WTC11 (cell line): ENCODE data around the gene CDC42EP4. TPM values are rescaled to one million over a fixed set of nuclear protein-coding genes. Genes with fewer than 3 reads are reported as not detected.

Experiments used
- ATAC-seq: fragments of 200-7000 bp; cut with Tn5 transposase; 2 replicates; pipeline ENCODE4 v1.10.0; 2021; ENCODE audit warnings: mild to moderate bottlenecking, moderate library complexity
- CTCF ChIA-PET: fragments of 300-600 bp; sonication (Branson Sonifier 250); formaldehyde crosslinking; loops from one replicate; lab custom pipeline; 2021; ENCODE audit warnings: antibody characterized with exemption; lab: Charles Lee
- POLR2A ChIA-PET: fragments of 350-600 bp; sonication (Branson Sonifier 250); formaldehyde crosslinking; loops from one replicate; lab custom pipeline; 2021; ENCODE audit warnings: antibody characterized with exemption; lab: Charles Lee
- DNase-seq: peaks from one replicate; pipeline ENCODE4 v3.0.0; 2021; ENCODE audit warnings: low spot score
- H3K27ac Mint-ChIP-seq: 2 replicates; pipeline ENCODE4 v1.8.0; 2021; ENCODE audit warnings: mixed read lengths
- H3K27me3 Mint-ChIP-seq: 2 replicates; pipeline ENCODE4 v1.8.0; 2021; ENCODE audit warnings: low read depth, mild to moderate bottlenecking, moderate library complexity, mixed read lengths
- H3K36me3 Mint-ChIP-seq: 2 replicates; pipeline ENCODE4 v1.8.0; 2021; ENCODE audit warnings: mixed read lengths
- H3K4me1 Mint-ChIP-seq: 2 replicates; pipeline ENCODE4 v1.8.0; 2022; ENCODE audit warnings: mixed read lengths
- H3K4me3 Mint-ChIP-seq: 2 replicates; pipeline ENCODE4 v1.8.0; 2021; ENCODE audit warnings: mild to moderate bottlenecking, moderate library complexity, mixed read lengths
- H3K9me3 Mint-ChIP-seq: 2 replicates; pipeline ENCODE4 v1.8.0; 2021; ENCODE audit warnings: mixed read lengths
- ATF2 ChIP-seq: sonication (generic); formaldehyde crosslinking; IDR thresholded peaks from 2 replicates; pipeline ENCODE4 v1.8.1; 2022; ENCODE audit warnings: low read depth, missing genetic modification reagents, borderline replicate concordance
- ATF3 ChIP-seq: sonication (generic); formaldehyde crosslinking; conservative IDR thresholded peaks from 2 replicates; pipeline ENCODE4 v1.8.1; 2022; ENCODE audit warnings: mild to moderate bottlenecking, missing genetic modification reagents
- CREM ChIP-seq: sonication (generic); formaldehyde crosslinking; IDR thresholded peaks from 2 replicates; pipeline ENCODE4 v1.8.1; 2022; ENCODE audit warnings: mild to moderate bottlenecking, missing genetic modification reagents, moderate library complexity
- E2F1 ChIP-seq: sonication (generic); formaldehyde crosslinking; IDR thresholded peaks from 2 replicates; pipeline ENCODE4 v1.8.0; 2022; ENCODE audit warnings: mild to moderate bottlenecking, missing genetic modification reagents
- ELF4 ChIP-seq: sonication (generic); formaldehyde crosslinking; IDR thresholded peaks from 2 replicates; pipeline ENCODE4 v1.8.1; 2022; ENCODE audit warnings: low read depth, mild to moderate bottlenecking, moderate library complexity, missing genetic modification reagents
- EMX1 ChIP-seq: fragments of 250-450 bp; sonication (Bioruptor Pico); IDR thresholded peaks from 2 replicates; pipeline ENCODE4 v1.8.0; 2021; ENCODE audit warnings: mild to moderate bottlenecking
- ERG ChIP-seq: fragments of 250-450 bp; sonication (Bioruptor Pico); IDR thresholded peaks from 2 replicates; pipeline ENCODE4 v1.8.0; 2021; ENCODE audit warnings: mild to moderate bottlenecking
- FOXK1 ChIP-seq: sonication (generic); formaldehyde crosslinking; IDR thresholded peaks from 2 replicates; pipeline ENCODE4 v1.8.0; 2022; ENCODE audit warnings: mild to moderate bottlenecking, moderate library complexity, missing genetic modification reagents
- GABPB1 ChIP-seq: sonication (generic); formaldehyde crosslinking; IDR thresholded peaks from 2 replicates; pipeline ENCODE4 v1.8.1; 2023; ENCODE audit warnings: mild to moderate bottlenecking, missing genetic modification reagents
- GTF2I ChIP-seq: fragments of 250-450 bp; sonication (Bioruptor Pico); conservative IDR thresholded peaks from 2 replicates; pipeline ENCODE4 v1.4.0; 2021; ENCODE audit warnings: mild to moderate bottlenecking
- HMGA2 ChIP-seq: fragments of 250-450 bp; sonication (Bioruptor Pico); IDR thresholded peaks from 2 replicates; pipeline ENCODE4 v1.4.0; 2021; ENCODE audit warnings: mild to moderate bottlenecking, moderate library complexity
- HMGXB4 ChIP-seq: sonication (generic); formaldehyde crosslinking; IDR thresholded peaks from 2 replicates; pipeline ENCODE4 v1.8.1; 2023; ENCODE audit warnings: mild to moderate bottlenecking, moderate library complexity, missing genetic modification reagents
- IRF2 ChIP-seq: sonication (generic); formaldehyde crosslinking; IDR thresholded peaks from 2 replicates; pipeline ENCODE4 v1.8.0; 2022; ENCODE audit warnings: low read depth, missing genetic modification reagents, borderline replicate concordance
- NR3C1 ChIP-seq: sonication (generic); formaldehyde crosslinking; conservative IDR thresholded peaks from 2 replicates; pipeline ENCODE4 v1.8.1; 2023; ENCODE audit warnings: low read depth, mild to moderate bottlenecking, missing genetic modification reagents
- OVOL2 ChIP-seq: fragments of 250-450 bp; sonication (Bioruptor Pico); IDR thresholded peaks from 2 replicates; pipeline ENCODE4 v1.9.0; 2021; ENCODE audit warnings: mild to moderate bottlenecking, borderline replicate concordance
- PRRX2 ChIP-seq: fragments of 250-450 bp; sonication (Bioruptor Pico); IDR thresholded peaks from 2 replicates; pipeline ENCODE4 v1.8.0; 2021; ENCODE audit warnings: mild to moderate bottlenecking
- SMAD4 ChIP-seq: sonication (generic); formaldehyde crosslinking; IDR thresholded peaks from 2 replicates; pipeline ENCODE4 v1.8.0; 2022; ENCODE audit warnings: mild to moderate bottlenecking, missing genetic modification reagents
- SP1 ChIP-seq: sonication (generic); formaldehyde crosslinking; conservative IDR thresholded peaks from 2 replicates; pipeline ENCODE4 v1.8.1; 2022; ENCODE audit warnings: missing genetic modification reagents
- TEAD1 ChIP-seq: sonication (generic); formaldehyde crosslinking; IDR thresholded peaks from 2 replicates; pipeline ENCODE4 v1.8.0; 2022; ENCODE audit warnings: mild to moderate bottlenecking, missing genetic modification reagents
- TP53 ChIP-seq: sonication (generic); formaldehyde crosslinking; IDR thresholded peaks from 2 replicates; pipeline ENCODE4 v1.8.1; 2023; ENCODE audit warnings: mild to moderate bottlenecking, missing genetic modification reagents
- ZNF396 ChIP-seq: fragments of 250-450 bp; sonication (Bioruptor Pico); IDR thresholded peaks from 2 replicates; pipeline ENCODE4 v1.8.0; 2021; ENCODE audit warnings: mild to moderate bottlenecking, moderate library complexity, borderline replicate concordance
- ZNF423 ChIP-seq: fragments of 250-450 bp; sonication (Bioruptor Pico); IDR thresholded peaks from 2 replicates; pipeline ENCODE4 v2.1.2; 2022; ENCODE audit warnings: mild to moderate bottlenecking, moderate library complexity
- ZNF532 ChIP-seq: fragments of 250-450 bp; sonication (Bioruptor Pico); IDR thresholded peaks from 2 replicates; pipeline ENCODE4 v1.9.0; 2021; ENCODE audit warnings: mild to moderate bottlenecking, borderline replicate concordance
- ZNF671 ChIP-seq: fragments of 250-450 bp; sonication (Bioruptor Pico); IDR thresholded peaks from 2 replicates; pipeline ENCODE4 v1.8.0; 2021; ENCODE audit warnings: mild to moderate bottlenecking
- total RNA-seq: library from RNA; stranded (reverse); gene quantifications from 3 replicates; pipeline ENCODE4 v1.2.3, GENCODE V29; 2021

Gene CDC42EP4
- total RNA-seq, 1 experiment from 2014 or later, result 18.8 TPM

GRCh38 chr17:73301369-73301768 is 10.4 kb downstream of the CDC42EP4 start:
- TF ChIP-seq HMGXB4 (CRISPR knock-in tag) (no peak), PRRX2 (CRISPR knock-in tag) (no peak), ELF4 (CRISPR knock-in tag) (no peak), OVOL2 (no peak), CREM (CRISPR knock-in tag) (no peak), E2F1 (no peak), TP53 (CRISPR knock-in tag) (no peak), GABPB1 (CRISPR knock-in tag) (no peak), HMGA2 (no peak), EMX1 (CRISPR knock-in tag) (no peak), FOXK1 (no peak), ZNF396 (CRISPR knock-in tag) (no peak)
- ChIA-PET CTCF (interaction anchor here (0.9 to 1.9 kb wide), 4 partner anchors 9 to 214 kb away, joined by 3 to 14 read pairs (median 4); partner anchors contain the start of gene CDC42EP4), POLR2A (no interaction called here)
- Mint-ChIP-seq H3K27me3 (no peaks in the 10 kb centered on the region), H3K4me3 (no peak overlapping the region), H3K9me3 (no peaks in the 10 kb centered on the region), H3K27ac (no peak overlapping the region), H3K36me3 (peaks cover 3% of the 10 kb centered on the region; the same call in 1 of the 2 replicates), H3K4me1 (peaks cover 34% of the 10 kb centered on the region)
- ATAC-seq (no peak), DNase-seq (no peak)

- H3K36me3 Mint-ChIP-seq, result peaks cover 3% of the 10 kb centered on the region; the same call in 1 of the 2 replicates
- H3K9me3 Mint-ChIP-seq, result no peaks in the 10 kb centered on the region
- no peak overlapping the region for H3K4me3 Mint-ChIP-seq
- DNase-seq (no peak), ATAC-seq (no peak)
- H3K27ac Mint-ChIP-seq, result no peak overlapping the region
- no peaks in the 10 kb centered on the region for H3K27me3 Mint-ChIP-seq
- peaks cover 27% of the 10 kb centered on the region for H3K4me1 Mint-ChIP-seq
- ChIA-PET POLR2A (interaction anchor here (0.7 kb wide), 2 partner anchors 9 to 38 kb away, joined by 4 read pairs; no protein-coding TSS in a partner anchor), CTCF (no interaction called here)
- no peak for TF ChIP-seq ATF3 (CRISPR knock-in tag)
- no peak for TF ChIP-seq ZNF423
- no peak for TF ChIP-seq IRF2 (CRISPR knock-in tag)
- TF ChIP-seq ZNF671 (CRISPR knock-in tag), result no peak
- TF ChIP-seq TEAD1 (CRISPR knock-in tag), result no peak
- no peak for TF ChIP-seq SMAD4 (CRISPR knock-in tag)
- no peak for TF ChIP-seq NR3C1 (CRISPR knock-in tag)
- no peak for TF ChIP-seq ZNF532
- no peak for TF ChIP-seq ATF2 (CRISPR knock-in tag)
- no peak for TF ChIP-seq SP1
- no peak for TF ChIP-seq ERG (CRISPR knock-in tag)
- TF ChIP-seq CREM (CRISPR knock-in tag), result no peak
- TF ChIP-seq GTF2I, result no peak
These were observed 11.4 kb downstream of the CDC42EP4 start for GRCh38 chr17:73300392-73300791.
